Osteocyte (in vitro differentiated cells): ENCODE data around the gene OSBPL3. TPM values are rescaled to one million over a fixed set of nuclear protein-coding genes. Genes with fewer than 3 reads are reported as not detected.

Experiments
- DNase-seq: peaks from one replicate; pipeline ENCODE4 v3.0.0; 2021; ENCODE audit warnings: mixed read lengths; ENCODE audit not compliant: unreplicated experiment; ENCODE audit errors: extremely low spot score
- H3K27ac Mint-ChIP-seq: one replicate; pipeline ENCODE4 v1.8.0; 2021; ENCODE audit warnings: mild to moderate bottlenecking, mixed read lengths; ENCODE audit not compliant: unreplicated experiment
- H3K27me3 Mint-ChIP-seq: one replicate; pipeline ENCODE4 v1.8.0; 2021; ENCODE audit warnings: mixed read lengths; ENCODE audit not compliant: unreplicated experiment
- H3K36me3 Mint-ChIP-seq: one replicate; pipeline ENCODE4 v1.8.0; 2021; ENCODE audit warnings: mixed read lengths; ENCODE audit not compliant: unreplicated experiment
- H3K4me1 Mint-ChIP-seq: one replicate; pipeline ENCODE4 v1.8.0; 2021; ENCODE audit warnings: mixed read lengths; ENCODE audit not compliant: unreplicated experiment
- H3K4me3 Mint-ChIP-seq: one replicate; pipeline ENCODE4 v1.8.0; 2021; ENCODE audit warnings: mild to moderate bottlenecking, moderate library complexity, mixed read lengths; ENCODE audit not compliant: unreplicated experiment
- H3K9me3 Mint-ChIP-seq: one replicate; pipeline ENCODE4 v1.8.0; 2021; ENCODE audit warnings: mixed read lengths; ENCODE audit not compliant: unreplicated experiment
- CTCF ChIP-seq: fragments of 200-600 bp; sonication (generic); IDR thresholded peaks from 2 replicates; pipeline ENCODE4 v1.5.0; 2021; ENCODE audit warnings: antibody characterized with exemption, mild to moderate bottlenecking, moderate library complexity
- total RNA-seq: library from RNA; stranded (reverse); gene quantifications from 2 replicates; pipeline ENCODE4 v1.2.1, GENCODE V29; 2021

OSBPL3 gene
- total RNA-seq, 1 donor from 2014 or later, result 8.0 TPM

GRCh38 chr7:24863626-24864025 lies 116.4 kb downstream of the OSBPL3 start:
- Mint-ChIP-seq H3K9me3 (no peaks in the 10 kb centered on the region), H3K4me1 (no peaks in the 10 kb centered on the region), H3K4me3 (no peak overlapping the region), H3K36me3 (no peaks in the 10 kb centered on the region), H3K27ac (no peak overlapping the region), H3K27me3 (no peaks in the 10 kb centered on the region)
- DNase-seq, result no peak
- TF ChIP-seq CTCF, result no peak

GRCh38 chr7:24862461-24862860 lies 117.5 kb downstream of the OSBPL3 start:
- Mint-ChIP-seq H3K9me3 (no peaks in the 10 kb centered on the region), H3K4me1 (no peaks in the 10 kb centered on the region), H3K27me3 (no peaks in the 10 kb centered on the region), H3K27ac (no peak overlapping the region), H3K36me3 (no peaks in the 10 kb centered on the region), H3K4me3 (no peak overlapping the region)
- no peak for TF ChIP-seq CTCF
- no peak for DNase-seq

- Mint-ChIP-seq H3K4me1 (no peaks in the 10 kb centered on the region), H3K27me3 (no peaks in the 10 kb centered on the region), H3K27ac (no peak overlapping the region), H3K4me3 (no peak overlapping the region), H3K9me3 (no peaks in the 10 kb centered on the region), H3K36me3 (no peaks in the 10 kb centered on the region)
- no peak for DNase-seq
- no peak for TF ChIP-seq CTCF
These were observed 118.6 kb downstream of the OSBPL3 start for GRCh38 chr7:24861336-24861735.

- Mint-ChIP-seq H3K36me3 (no peaks in the 10 kb centered on the region), H3K9me3 (no peaks in the 10 kb centered on the region), H3K27ac (no peak overlapping the region), H3K27me3 (no peaks in the 10 kb centered on the region), H3K4me3 (no peak overlapping the region), H3K4me1 (no peaks in the 10 kb centered on the region)
- no peak for DNase-seq
- TF ChIP-seq CTCF, result no peak
These were observed 119.4 kb downstream of the OSBPL3 start for GRCh38 chr7:24860611-24861010.

GRCh38 chr7:24858108-24858977 lies 121.6 kb downstream of the OSBPL3 start:
- TF ChIP-seq CTCF, result no peak
- Mint-ChIP-seq H3K27ac (no peak overlapping the region), H3K36me3 (no peaks in the 10 kb centered on the region), H3K9me3 (no peaks in the 10 kb centered on the region), H3K4me1 (no peaks in the 10 kb centered on the region), H3K4me3 (no peak overlapping the region), H3K27me3 (no peaks in the 10 kb centered on the region)
- DNase-seq, result no peak
